Right lobe of liver (tissue), 4 donors: ENCODE data around the gene RNASE13.

Source experiments
- POLR2A ChIP-seq: fragments of 450-650 bp; IDR thresholded peaks from one replicate; pipeline ENCODE4 v1.6.1; 2017; ENCODE audit warnings: antibody characterized with exemption, mild to moderate bottlenecking
- TF ChIP-seq, protein P1 (sequence below), 4 donors: fragments of 200-600 bp in 3 of 4; fragments of 450-650 bp in 1 of 4; IDR thresholded peaks; one replicate each; pipeline versions ENCODE4 v1.5.1 to v1.8.0; 2016 to 2022; ENCODE audit warnings: antibody characterized with exemption in 4 of 4, mild to moderate bottlenecking in 2 of 4
- donor health status: DM: no; HTN: no; CAD: no.
- donor health status: DM: no; HTN: no; CAD: no.
- donor health status: DM: no; HTN: yes; CAD: no.

DNA sequence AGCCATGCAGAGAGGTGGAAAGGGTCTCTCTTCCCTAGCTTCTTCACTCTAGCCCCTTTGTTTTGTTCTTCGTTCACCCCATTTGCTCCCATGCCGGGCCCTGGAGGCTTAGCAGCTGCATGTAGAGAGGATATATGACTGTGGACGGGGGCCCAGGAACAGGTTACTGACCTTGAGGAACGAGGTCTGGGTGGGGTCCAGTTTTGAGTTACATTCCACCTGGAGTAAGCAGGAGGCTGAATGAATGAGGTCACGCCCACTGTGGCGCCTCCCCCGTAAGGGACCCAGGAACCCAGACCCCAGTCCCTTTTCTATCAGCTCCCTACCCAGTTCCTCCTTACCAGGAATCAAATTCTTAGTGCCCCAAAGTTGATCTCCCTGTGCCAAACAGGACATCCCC lies 16.3 kb downstream of the RNASE13 start:
- TF ChIP-seq, protein P1, sequence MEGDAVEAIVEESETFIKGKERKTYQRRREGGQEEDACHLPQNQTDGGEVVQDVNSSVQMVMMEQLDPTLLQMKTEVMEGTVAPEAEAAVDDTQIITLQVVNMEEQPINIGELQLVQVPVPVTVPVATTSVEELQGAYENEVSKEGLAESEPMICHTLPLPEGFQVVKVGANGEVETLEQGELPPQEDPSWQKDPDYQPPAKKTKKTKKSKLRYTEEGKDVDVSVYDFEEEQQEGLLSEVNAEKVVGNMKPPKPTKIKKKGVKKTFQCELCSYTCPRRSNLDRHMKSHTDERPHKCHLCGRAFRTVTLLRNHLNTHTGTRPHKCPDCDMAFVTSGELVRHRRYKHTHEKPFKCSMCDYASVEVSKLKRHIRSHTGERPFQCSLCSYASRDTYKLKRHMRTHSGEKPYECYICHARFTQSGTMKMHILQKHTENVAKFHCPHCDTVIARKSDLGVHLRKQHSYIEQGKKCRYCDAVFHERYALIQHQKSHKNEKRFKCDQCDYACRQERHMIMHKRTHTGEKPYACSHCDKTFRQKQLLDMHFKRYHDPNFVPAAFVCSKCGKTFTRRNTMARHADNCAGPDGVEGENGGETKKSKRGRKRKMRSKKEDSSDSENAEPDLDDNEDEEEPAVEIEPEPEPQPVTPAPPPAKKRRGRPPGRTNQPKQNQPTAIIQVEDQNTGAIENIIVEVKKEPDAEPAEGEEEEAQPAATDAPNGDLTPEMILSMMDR (IDR thresholded peaks at IDR 0.05), result no peak
- no peak for TF ChIP-seq POLR2A
